HG03571 (cell line): ENCODE measurements around the gene ZBTB8OS.
A peak's percentile ranks its signal among the peaks of the same experiment; 100 is the strongest.
"Not testable (repeated sequence)": the region's sequence is repeated elsewhere in the genome, so short reads cannot be mapped to it uniquely, and the experiment has no call there.

Experiments used
- ATAC-seq: cut with Tn5 transposase; IDR thresholded peaks from one replicate; pipeline ENCODE4 v1.9.1; 2021; ENCODE audit not compliant: unreplicated experiment

ZBTB8OS gene

DNA sequence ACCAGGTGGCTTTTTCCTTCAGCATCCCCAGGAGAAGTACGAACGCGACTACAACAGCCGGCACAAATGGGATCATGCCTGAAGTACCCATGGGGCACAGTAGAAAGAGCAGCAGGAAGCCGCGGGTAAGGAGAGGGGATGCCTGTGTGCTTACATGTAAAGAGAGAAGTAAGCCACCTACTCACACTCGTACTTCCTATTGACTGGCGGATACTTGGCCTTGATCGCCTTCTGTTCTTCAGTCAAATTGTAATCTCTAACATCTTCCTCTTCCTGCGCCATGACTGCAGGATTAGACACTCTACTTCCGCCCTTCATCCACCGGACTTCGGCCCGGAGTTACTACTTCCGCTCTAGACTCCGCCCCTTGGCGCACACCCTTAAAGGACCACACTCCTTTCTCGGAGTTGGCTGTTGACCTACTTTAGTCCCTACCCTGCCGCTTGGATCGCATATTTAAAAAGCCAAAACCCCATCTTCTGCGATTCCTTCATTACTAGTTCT is at the start of gene ZBTB8OS:
Gene ZBTB8OS, minus strand, starts transcription at position 303 of the 504 bp plus-strand sequence. Its CDS starts 21 bp downstream, at position 282.
- ATAC-seq: peak; percentile 66

DNA sequence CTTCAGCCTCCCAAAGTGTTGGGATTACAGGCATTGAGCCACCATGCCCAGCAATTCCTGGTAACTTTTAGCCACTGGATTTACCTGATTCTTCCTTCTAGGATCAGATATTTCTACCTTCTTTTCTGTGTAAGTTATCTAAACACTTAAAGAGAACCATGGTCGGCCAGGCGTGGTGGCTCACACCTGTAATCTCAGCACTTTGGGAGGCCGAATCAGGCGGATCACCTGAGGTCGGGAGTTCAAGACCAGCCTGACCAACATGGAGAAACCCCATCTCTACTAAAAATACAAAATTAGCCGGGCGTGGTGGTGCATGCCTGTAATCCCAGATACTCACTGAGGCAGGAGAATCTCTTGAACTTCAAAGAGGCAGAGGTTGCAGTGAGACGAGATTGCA is 46.6 kb upstream of the ZBTB8OS start:
- ATAC-seq: not testable (repeated sequence)

- no peak for ATAC-seq
Observed at GRCh38 chr1:32696041-32696440, 45.7 kb upstream of the ZBTB8OS start.

GRCh38 chr1:32695098-32695904 is 45.0 kb upstream of the ZBTB8OS start:
- ATAC-seq: no peak

DNA sequence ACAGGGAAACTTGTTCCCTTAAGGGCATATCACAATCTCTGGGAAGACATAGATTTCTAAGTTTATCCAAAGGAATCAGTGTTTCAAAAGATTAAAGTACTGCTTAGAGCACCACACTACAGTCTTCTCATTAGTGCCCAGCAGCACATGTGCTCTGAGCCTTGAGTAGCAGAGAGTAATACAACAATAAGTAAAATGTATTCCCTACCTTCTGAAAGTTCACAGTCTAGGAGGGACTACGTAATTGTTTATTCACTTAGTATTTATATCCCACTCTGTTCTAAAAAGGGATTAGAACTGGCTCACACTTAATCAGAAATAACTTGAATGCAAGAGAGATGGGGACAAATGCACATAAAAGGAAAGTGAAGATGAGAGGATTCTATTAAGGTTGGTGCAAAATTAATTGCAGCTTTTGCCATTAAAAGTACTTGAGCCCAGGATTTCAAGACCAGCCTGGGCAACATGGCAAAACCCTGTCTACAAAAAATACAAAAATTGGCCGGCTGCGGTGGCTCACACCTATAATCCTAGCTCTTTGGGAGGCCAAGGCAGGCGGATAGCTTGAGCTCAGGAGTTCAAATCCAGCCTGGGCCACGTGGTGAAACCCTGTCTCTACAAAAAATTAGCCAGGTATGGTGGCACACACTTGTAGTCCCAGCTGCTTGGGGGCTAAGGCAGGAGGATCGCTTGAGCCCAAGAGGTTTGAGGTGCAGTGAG is 43.3 kb upstream of the ZBTB8OS start:
- no peak for ATAC-seq

- ATAC-seq: no peak
Observed at GRCh38 chr1:32686387-32686786, 36.0 kb upstream of the ZBTB8OS start.

- ATAC-seq: no peak
Observed at GRCh38 chr1:32685498-32685897, 35.1 kb upstream of the ZBTB8OS start.

GRCh38 chr1:32684167-32684811 is 33.9 kb upstream of the ZBTB8OS start:
- ATAC-seq: no peak

GRCh38 chr1:32683397-32683796 is 33.0 kb upstream of the ZBTB8OS start:
- no peak for ATAC-seq

DNA sequence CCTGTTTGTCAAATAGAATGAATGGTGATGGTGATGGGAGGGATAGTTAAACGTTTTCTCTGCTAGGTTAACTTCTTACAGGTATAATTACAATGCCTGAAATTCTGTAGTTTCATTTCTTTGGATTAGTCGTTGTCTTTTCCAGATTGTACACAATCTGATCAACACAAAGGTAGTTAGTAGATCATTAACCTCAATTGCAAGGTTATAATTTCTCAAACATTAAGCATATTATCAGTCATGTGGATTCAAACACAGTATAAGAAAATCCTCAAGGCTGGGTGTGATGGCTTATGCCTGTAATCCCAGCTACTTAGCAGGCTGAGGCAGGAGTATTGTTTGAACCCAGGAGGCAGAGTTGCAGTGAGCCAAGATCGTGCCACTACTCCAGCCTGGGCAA is 31.6 kb upstream of the ZBTB8OS start:
- ATAC-seq: no peak

DNA sequence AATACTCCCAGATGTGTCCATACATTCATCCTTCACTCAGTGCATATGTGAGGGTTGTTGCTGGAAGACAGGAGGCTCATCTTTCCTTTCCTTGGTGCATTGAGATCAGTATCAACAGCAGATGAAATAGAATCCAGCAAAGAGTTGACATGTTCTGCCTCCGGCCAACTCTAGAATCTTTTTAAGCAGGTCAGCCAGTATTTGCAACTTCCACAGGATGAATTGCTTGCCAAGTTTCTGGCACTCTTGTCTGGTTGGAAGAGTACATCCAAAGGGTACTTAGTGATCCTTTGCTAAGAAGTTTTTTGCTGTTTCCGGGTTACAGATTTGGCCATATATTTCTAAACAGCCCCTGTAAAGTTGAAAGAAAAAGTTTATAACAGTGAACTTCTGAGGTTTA is 31.2 kb upstream of the ZBTB8OS start:
- ATAC-seq: no peak

DNA sequence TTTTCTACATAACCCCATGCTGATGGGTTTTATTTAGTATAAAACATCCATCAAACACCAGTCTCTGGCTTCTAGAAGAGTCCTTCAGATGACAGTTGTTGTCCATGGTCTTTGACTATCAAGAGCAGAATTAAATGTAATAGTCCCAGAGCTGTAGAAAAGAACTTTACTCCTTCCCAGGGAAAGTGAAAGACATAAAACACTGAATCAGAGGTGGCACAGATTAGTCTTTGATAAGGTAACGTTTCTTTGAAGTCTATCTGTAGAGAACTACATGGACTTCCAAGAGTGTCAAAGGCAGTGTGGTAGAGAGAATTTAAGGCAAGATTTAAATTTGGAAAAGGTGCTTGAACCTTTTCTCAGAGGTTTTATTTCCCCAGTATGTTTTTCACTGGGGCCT is 30.3 kb upstream of the ZBTB8OS start:
- no peak for ATAC-seq

DNA sequence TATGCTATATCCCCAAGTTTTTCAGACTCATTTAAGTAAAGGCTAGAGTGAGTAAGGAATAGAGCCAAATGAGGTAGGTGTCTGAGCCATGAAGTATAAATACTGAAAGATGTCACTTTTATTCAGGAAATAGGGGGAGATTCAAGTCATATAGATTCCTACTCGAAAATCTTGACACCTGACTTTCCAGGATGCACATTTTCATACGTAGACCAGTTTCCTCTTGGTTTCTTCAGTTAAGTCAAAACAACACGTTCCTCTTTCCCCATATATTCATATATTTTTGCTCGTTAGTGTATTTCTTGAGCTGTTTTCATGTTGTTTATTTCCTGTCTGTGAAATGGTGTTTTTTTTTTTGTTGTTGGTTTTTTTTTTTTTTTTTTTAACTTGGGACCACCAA is 29.6 kb upstream of the ZBTB8OS start:
- ATAC-seq: not testable (repeated sequence)

- ATAC-seq: no peak
Observed at GRCh38 chr1:32676945-32677344, 26.6 kb upstream of the ZBTB8OS start.

DNA sequence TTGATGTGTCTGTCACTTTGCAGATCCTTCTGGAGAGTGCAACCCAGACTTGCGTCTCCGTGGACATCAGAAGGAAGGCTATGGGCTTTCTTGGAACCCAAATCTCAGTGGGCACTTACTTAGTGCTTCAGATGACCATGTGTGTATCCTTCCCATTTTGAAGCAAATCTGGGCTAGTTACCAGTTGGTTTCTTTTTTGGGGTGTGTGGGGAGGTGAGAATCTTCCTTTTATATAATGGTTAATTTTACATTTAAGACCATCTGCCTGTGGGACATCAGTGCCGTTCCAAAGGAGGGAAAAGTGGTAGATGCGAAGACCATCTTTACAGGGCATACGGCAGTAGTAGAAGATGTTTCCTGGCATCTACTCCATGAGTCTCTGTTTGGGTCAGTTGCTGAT is 18.4 kb upstream of the ZBTB8OS start:
- ATAC-seq: not testable (repeated sequence)

GRCh38 chr1:32666901-32667566 is 16.7 kb upstream of the ZBTB8OS start:
- ATAC-seq: no peak

GRCh38 chr1:32665915-32666314 is 15.6 kb upstream of the ZBTB8OS start:
- ATAC-seq: no peak

GRCh38 chr1:32659581-32659980 is 9.2 kb upstream of the ZBTB8OS start:
- ATAC-seq: no peak

DNA sequence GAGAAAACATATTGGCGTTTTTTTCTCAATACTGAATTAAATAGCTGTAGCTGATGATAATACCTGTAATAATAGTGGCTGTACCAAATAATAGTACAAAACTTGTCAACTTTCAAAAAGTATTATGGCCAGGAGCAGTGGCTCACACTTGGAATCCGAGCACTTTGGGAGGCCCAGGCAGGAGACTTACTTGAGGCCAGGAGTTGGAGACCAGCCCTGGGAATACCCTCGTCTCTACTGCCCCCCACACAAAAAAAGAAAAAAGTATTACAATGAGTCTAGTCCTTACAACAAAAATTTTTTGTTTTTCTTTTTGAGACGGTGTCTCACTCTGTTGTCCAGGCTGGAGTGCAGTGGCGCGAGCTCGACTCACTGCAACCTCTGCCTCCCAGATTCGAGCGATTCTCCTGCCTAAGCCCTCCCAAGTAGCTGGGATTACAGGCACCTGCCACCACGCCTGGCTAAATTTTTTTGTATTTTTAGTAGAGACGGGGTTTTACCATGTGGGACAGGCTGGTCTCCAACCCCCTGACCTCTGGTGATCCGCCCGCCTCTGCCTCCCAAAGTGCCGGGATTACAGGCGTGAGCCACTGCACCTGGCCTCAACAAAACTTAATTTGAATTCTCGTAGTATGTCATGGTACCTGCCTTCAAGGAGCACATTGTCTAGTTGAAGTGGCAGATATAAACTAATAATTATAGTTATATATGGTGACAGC is 2.1 kb upstream of the ZBTB8OS start:
- ATAC-seq: no peak

DNA sequence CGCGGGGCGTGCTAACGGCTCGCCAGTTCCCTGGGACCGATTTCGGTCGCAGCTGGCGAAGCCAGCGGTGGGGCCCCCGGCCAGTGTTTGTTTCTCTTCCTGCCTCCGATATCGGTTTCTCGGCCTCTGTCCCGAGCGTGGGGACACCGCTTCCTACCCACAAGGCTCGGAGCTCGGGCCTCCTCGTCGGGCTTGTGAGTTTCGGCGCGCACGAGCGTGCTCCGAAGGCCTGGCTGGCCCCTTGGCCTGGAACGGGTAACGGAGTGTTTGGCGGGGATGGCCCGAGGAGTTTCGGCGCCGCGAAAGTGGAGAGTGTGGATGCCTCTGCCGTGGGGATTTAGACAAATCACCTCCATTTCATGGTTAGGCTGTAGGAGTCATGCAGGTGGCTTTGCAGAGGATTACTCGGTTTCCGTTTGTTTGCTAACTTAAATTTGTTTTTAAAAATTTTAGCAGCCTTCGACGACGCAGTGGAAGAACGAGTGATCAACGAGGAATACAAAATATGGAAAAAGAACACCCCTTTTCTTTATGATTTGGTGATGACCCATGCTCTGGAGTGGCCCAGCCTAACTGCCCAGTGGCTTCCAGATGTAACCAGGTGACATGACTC is 1.2 kb upstream of the ZBTB8OS start:
- ATAC-seq: no peak
